ENCODE data around the gene SLC44A5.
"Not testable (repeated sequence)": the region's sequence is repeated elsewhere in the genome, so short reads cannot be mapped to it uniquely, and the experiment has no call there.

SLC44A5 gene

GRCh38 chr1:75198761-75199160 lies 412.2 kb downstream of the SLC44A5 start:
- Histone ChIP-seq H3K9me3 (ENCODE audit: low read length) (no peaks in the 10 kb centered on the region), H3K9me2 (ENCODE audit: low read depth, low read length) (no peaks in the 10 kb centered on the region), H3K27ac (ENCODE audit: low read depth, low read length, poor library complexity, severe bottlenecking) (no peak overlapping the region), H3K4me3 (ENCODE audit: low read depth, low read length, poor library complexity, severe bottlenecking) (no peak overlapping the region), H3K4me1 (ENCODE audit: insufficient read depth, low read length, severe bottlenecking) (no peaks in the 10 kb centered on the region), H3F3A (ENCODE audit: insufficient read depth, low read length) (no peaks in the 10 kb centered on the region), H3K27me3 (ENCODE audit: insufficient read depth, low read length) (no peaks in the 10 kb centered on the region), H3K4me2 (ENCODE audit: low read length) (no peak overlapping the region), H3K9ac (ENCODE audit: low read length) (no peak overlapping the region), H3K79me2 (ENCODE audit: insufficient read depth, low read length) (no peaks in the 10 kb centered on the region), H4K20me1 (ENCODE audit: insufficient read depth, low read length) (no peaks in the 10 kb centered on the region), H2AFZ (ENCODE audit: low read length) (no peak overlapping the region), H3K36me3 (ENCODE audit: insufficient read depth, low read length) (no peaks in the 10 kb centered on the region)
- TF ChIP-seq CTCF (IDR thresholded peaks at IDR 0.05; ENCODE audit: low read length) (no peak), EZH2 (IDR thresholded peaks at IDR 0.05; ENCODE audit: borderline replicate concordance, low read length) (no peak)

GRCh38 chr1:75198163-75198562 lies 412.8 kb downstream of the SLC44A5 start:
- Histone ChIP-seq H3K4me3 (ENCODE audit: low read depth, low read length, poor library complexity, severe bottlenecking) (no peak overlapping the region), H4K20me1 (ENCODE audit: insufficient read depth, low read length) (no peaks in the 10 kb centered on the region), H3K27ac (ENCODE audit: low read depth, low read length, poor library complexity, severe bottlenecking) (no peak overlapping the region), H3K9ac (ENCODE audit: low read length) (no peak overlapping the region), H3K4me2 (ENCODE audit: low read length) (no peak overlapping the region), H3K27me3 (ENCODE audit: insufficient read depth, low read length) (no peaks in the 10 kb centered on the region), H2AFZ (ENCODE audit: low read length) (no peak overlapping the region), H3K4me1 (ENCODE audit: insufficient read depth, low read length, severe bottlenecking) (no peaks in the 10 kb centered on the region), H3F3A (ENCODE audit: insufficient read depth, low read length) (no peaks in the 10 kb centered on the region), H3K36me3 (ENCODE audit: insufficient read depth, low read length) (no peaks in the 10 kb centered on the region), H3K9me2 (ENCODE audit: low read depth, low read length) (no peaks in the 10 kb centered on the region), H3K9me3 (ENCODE audit: low read length) (no peaks in the 10 kb centered on the region), H3K79me2 (ENCODE audit: insufficient read depth, low read length) (no peaks in the 10 kb centered on the region)
- TF ChIP-seq EZH2 (IDR thresholded peaks at IDR 0.05; ENCODE audit: borderline replicate concordance, low read length) (no peak), CTCF (IDR thresholded peaks at IDR 0.05; ENCODE audit: low read length) (no peak)

- H3K27me3 ChIP-seq (ENCODE audit: insufficient read depth, low read length), result no peaks in the 10 kb centered on the region
- H3K36me3 ChIP-seq (ENCODE audit: insufficient read depth, low read length), result no peaks in the 10 kb centered on the region
- H3F3A ChIP-seq (ENCODE audit: insufficient read depth, low read length), result no peaks in the 10 kb centered on the region
- H3K4me2 ChIP-seq (ENCODE audit: low read length), result no peak overlapping the region
- no peak overlapping the region for H3K9ac ChIP-seq (ENCODE audit: low read length)
- H3K27ac ChIP-seq (ENCODE audit: low read depth, low read length, poor library complexity, severe bottlenecking), result no peak overlapping the region
- H3K4me1 ChIP-seq (ENCODE audit: insufficient read depth, low read length, severe bottlenecking), result no peaks in the 10 kb centered on the region
- no peaks in the 10 kb centered on the region for H3K9me2 ChIP-seq (ENCODE audit: low read depth, low read length)
- no peaks in the 10 kb centered on the region for H3K79me2 ChIP-seq (ENCODE audit: insufficient read depth, low read length)
- no peaks in the 10 kb centered on the region for H4K20me1 ChIP-seq (ENCODE audit: insufficient read depth, low read length)
- no peaks in the 10 kb centered on the region for H3K9me3 ChIP-seq (ENCODE audit: low read length)
- no peak overlapping the region for H3K4me3 ChIP-seq (ENCODE audit: low read depth, low read length, poor library complexity, severe bottlenecking)
- H2AFZ ChIP-seq (ENCODE audit: low read length), result no peak overlapping the region
- TF ChIP-seq CTCF (IDR thresholded peaks at IDR 0.05; ENCODE audit: low read length), result no peak
- TF ChIP-seq EZH2 (IDR thresholded peaks at IDR 0.05; ENCODE audit: borderline replicate concordance, low read length), result no peak
Observed at GRCh38 chr1:75188892-75189291, 422.0 kb downstream of the SLC44A5 start.

DNA sequence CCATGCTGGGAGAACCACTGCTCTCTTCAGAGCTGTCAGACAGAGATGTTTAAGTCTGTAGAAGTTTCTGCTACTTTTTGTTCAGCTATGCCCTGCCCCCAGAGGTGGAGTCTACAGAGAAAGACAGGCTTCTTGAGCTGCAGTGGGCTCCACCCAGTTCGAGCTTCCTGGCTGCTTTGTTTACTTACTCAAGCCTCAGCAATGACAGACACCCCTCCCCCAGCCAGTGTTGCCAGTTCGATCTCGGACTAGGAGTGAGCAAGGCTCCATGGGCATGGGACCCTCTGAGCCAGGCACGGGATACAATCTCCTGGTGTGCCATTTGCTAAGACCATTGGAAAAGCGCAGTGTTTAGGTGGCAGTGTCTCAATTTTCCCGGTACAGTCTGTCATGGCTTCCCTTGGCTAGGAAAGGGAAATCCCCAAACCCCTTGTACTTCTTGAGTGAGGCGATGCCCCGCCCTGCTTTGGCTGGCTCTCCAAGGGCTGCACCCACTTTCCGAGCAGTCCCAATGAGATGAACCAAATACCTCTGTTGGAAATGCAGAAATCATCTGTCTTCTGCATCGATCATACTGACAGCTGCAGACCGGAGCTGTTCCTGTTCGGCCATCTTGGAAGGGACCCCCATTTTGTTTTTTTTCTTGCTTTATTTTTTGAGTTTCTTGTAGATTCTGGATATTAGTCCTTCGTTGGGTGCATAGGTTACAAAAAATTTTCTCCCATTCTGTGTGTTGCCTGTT lies 429.5 kb downstream of the SLC44A5 start:
- not testable (repeated sequence) for H3K4me3 ChIP-seq (ENCODE audit: low read depth, low read length, poor library complexity, severe bottlenecking); H3K9me3 ChIP-seq (ENCODE audit: low read length); H3K4me1 ChIP-seq (ENCODE audit: insufficient read depth, low read length, severe bottlenecking); H3K27me3 ChIP-seq (ENCODE audit: insufficient read depth, low read length); H3K79me2 ChIP-seq (ENCODE audit: insufficient read depth, low read length); H3K36me3 ChIP-seq (ENCODE audit: insufficient read depth, low read length); H3K9ac ChIP-seq (ENCODE audit: low read length); H4K20me1 ChIP-seq (ENCODE audit: insufficient read depth, low read length); H2AFZ ChIP-seq (ENCODE audit: low read length); H3K4me2 ChIP-seq (ENCODE audit: low read length); H3K27ac ChIP-seq (ENCODE audit: low read depth, low read length, poor library complexity, severe bottlenecking); H3F3A ChIP-seq (ENCODE audit: insufficient read depth, low read length); H3K9me2 ChIP-seq (ENCODE audit: low read depth, low read length)

Data from OCI-LY1 (cell line).